ENCODE measurements around the gene DGCR8. TPM values are rescaled to one million over a fixed set of nuclear protein-coding genes. Genes with fewer than 3 reads are reported as not detected.

DGCR8 gene
- total RNA-seq, 1 experiment from 2014 or later = 87.2 TPM

- DNase-seq (ENCODE audit: low spot score) = no peak
These were observed 9.4 kb downstream of the DGCR8 start for GRCh38 chr22:20089226-20089976.

DNA sequence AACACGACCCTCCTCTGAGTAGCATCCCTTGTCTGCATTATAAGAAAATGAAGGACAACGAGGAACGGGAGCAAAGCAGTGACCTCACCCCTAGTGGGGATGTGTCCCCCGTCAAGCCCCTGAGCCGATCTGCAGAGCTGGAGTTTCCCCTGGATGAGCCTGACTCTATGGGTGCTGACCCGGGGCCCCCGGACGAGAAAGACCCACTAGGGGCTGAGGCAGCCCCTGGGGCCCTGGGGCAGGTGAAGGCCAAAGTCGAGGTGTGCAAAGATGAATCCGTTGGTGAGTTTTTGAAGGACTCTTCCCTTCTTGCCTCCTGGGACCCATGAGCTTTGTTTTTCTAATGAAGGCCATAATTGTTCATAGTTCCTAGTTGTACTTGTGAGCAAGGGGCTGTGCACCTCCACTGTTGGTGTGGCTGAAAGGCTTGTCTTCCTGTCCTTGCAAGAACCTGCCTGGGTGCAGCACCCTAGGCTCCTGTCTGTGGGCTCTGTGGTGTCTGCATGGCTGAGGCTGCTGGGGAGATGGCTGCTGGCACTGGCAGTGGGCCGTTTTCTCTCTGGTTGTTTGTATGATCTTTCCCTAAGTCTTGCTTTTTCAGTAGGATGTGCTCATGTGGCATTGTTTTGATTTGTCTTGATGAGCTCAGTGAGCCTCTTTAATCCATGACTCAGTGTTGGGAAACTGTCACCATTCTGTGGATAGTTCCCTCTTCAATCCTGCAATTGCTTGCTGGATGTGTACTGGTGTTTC, 10.1 kb downstream of the DGCR8 start:
- DNase-seq (ENCODE audit: low spot score) = no peak

GRCh38 chr22:20090730-20091240, 10.7 kb downstream of the DGCR8 start:
- no peak for DNase-seq (ENCODE audit: low spot score)

GRCh38 chr22:20091690-20092476, 11.8 kb downstream of the DGCR8 start:
- no peak for DNase-seq (ENCODE audit: low spot score)

GRCh38 chr22:20092477-20092854, 12.4 kb downstream of the DGCR8 start:
- no peak for DNase-seq (ENCODE audit: low spot score)

DNA sequence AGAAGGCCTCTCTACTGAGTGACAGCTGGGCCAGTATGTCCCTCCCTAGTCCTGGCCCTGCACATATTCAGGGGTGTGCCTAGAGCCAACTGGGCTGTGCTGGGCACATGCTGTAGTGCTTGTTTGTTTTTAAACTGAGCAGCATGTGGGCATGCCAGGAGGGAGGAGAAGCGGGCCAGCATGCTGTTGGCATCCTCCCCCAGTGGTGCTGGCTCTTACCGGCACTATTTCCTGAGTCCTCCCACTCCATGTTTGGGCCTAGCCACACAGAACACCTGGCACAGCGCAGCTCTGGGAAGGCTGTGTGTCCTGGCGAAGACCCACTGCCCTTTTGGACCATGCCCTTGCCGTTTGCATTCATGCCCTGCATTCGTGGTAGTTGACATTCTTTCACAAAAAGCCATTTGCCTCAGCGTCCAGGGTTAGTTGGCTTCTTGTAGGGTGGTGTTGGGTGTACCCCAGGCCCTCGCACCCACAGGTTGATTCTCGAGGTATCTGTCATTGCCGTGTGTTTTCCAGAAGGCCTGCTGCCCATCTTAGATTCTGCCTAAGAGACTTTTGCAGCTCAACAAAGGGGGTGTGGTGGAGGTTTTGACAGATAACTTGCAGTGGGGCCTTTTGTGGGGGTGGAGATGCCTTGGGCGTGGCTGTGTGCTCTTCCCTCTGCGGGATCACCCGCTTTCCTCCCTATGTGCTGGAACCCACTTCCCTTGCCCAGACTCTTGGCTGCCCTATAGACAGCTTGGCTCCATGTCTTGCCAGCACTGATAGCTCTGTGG, 13.6 kb downstream of the DGCR8 start:
- no peak for DNase-seq (ENCODE audit: low spot score)

- no peak for DNase-seq (ENCODE audit: low spot score)
These were observed 14.3 kb downstream of the DGCR8 start for GRCh38 chr22:20094197-20094807.

GRCh38 chr22:20095521-20095920, 15.5 kb downstream of the DGCR8 start:
- no peak for DNase-seq (ENCODE audit: low spot score)

DNA sequence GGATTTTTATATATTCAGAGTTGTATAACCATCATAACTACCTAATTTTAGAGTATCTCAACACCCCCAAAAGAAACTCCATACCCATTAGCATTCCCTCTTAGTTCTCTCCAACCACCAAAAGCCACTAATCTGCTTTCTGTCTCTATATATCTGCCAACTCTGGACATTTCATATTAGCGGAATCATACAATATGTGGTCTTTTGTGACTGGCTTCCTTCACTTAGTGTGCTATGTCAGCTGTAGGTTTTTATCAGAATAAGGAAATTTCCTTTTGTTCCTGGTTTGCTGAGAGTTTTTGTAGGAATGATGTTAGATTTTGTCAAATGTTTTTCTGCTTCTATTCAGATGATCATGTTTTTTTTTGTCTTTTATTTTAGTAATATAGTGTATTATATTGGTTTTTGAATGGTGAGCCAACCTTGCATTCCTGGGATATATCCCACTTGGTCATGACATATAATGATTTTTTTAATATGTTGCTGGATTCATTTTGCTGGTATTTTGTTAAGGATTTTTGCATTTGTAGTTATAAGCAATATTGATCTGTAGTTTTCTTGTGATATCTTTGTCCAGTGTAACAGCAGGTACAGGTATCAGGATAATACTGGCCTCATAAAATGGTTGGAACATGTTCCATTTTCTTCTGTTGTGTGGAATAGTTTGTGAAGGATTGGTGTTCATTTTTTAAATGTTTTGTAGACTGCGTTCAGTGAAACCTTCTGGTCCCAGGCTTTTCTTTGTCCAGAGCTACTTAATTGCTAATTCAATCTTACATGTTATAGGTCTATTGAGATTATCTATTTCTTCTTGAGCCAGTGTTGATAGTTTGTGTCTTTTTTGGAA, 16.8 kb downstream of the DGCR8 start:
- DNase-seq (ENCODE audit: low spot score) = no peak

- no peak for DNase-seq (ENCODE audit: low spot score)
These were observed 19.2 kb downstream of the DGCR8 start for GRCh38 chr22:20099099-20099711.

- DNase-seq (ENCODE audit: low spot score) = no peak
These were observed 21.6 kb downstream of the DGCR8 start for GRCh38 chr22:20101638-20102037.

DNA sequence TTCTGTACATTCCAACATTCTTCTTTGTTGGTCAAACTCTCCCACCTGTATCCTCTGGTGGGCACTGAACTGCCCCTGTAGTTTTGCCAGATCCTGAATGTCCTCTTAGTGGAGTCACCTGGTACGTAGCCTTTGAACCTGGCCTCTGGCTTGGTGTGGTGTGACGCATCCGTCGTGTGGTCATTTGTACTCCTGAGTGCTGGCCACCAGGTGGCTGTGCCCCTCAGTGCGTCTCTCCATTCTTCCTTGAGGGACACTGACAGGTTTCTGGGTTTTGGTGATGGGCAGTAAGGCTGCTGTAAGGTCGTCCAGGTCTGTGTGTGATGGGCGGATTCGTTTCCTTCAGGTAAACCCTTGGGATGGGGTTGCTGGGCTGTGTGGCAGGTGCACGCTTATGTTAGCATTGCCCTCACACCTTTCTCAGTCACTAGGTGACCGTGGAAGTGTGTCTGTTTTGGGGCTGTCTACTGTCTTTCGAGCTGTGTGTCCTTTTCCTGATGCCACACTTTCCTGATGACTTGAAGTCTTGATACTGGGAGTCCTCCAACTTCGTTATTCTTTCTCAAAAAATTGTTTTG, 22.3 kb downstream of the DGCR8 start:
- DNase-seq (ENCODE audit: low spot score) = no peak

GRCh38 chr22:20105456-20106204, 25.6 kb downstream of the DGCR8 start:
- DNase-seq (ENCODE audit: low spot score) = no peak

GRCh38 chr22:20106205-20106848, 26.3 kb downstream of the DGCR8 start:
- DNase-seq (ENCODE audit: low spot score) = no peak

DNA sequence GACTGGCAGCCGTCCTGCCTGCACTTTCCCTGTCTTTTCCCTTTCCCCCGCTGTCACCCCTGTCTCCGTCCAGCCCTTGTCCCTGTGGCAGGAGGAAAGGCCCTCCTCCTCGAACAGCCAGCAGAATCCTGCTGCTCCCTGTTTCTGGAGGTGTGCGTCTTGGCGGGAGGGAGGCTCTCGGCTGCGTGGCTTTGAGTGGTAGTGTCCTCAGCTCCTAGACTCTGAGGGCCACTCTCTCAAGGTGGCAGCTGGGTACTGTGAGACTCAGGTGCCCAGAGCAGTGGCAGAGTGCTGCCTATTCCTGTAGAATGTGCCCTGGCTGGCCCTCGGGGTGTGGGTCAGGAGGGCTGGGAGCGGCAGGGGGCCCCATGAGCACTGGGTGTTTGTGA, 26.8 kb downstream of the DGCR8 start:
- no peak for DNase-seq (ENCODE audit: low spot score)

DNA sequence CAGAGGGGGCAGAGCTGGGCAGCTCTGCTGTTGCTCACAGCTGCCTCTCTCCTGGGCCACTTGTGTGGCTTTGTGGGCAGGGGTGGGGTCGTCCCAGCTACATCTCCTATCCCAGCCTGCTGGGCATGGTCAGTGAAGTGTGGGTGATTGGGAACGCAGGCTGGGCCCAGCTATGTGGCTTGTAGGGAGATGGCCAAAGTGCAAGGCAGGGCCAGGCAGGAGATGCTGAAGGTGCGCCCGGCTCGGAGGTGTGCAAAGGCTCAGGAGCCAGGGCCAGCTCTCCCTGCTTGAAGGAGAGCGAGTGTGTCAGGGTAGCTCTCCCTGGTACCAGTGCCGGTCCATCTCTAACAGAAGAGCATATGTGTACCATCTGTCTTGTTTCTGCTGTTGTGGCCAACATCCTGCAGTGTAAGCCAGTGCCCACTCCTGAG, 27.4 kb downstream of the DGCR8 start:
- no peak for DNase-seq (ENCODE audit: low spot score)

DNA sequence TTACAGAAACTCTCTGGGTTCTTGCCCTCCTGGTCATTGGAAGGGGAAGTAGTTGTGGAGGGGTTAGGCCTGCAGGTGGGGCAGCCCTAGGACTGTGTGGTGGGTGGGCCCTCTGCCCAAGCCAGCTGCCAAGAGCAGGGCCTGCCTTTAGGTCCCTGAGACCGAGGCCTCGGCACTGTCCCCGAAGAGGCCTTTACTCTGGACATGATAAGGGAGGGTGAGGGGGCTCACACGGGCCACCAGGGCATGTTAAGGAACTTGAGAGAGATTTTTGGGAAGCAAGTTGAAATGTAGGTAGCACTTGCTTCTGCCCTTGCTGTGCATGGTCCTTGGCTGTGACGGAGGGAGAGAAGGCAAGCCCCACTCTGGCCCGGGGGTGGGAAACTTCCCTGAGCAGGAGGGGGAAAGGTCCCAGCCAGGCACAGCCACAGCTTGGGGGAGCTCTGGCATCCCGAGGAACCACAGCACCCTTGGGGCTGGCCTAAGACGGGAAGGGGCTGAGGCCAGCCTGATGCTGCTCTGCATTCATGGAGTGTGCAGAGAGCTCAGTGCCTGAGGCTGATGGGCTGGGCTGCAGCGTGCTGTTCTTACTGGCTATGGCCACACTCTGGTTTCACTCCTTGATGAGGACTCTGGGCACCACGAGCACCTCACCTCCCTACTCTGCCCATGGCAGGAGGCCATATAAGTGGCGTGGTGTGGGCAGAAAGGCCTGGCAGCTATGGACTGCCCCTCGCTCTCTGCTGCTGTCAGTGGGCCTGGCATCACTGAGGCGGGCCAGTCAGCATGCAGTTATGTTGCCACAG, 28.1 kb downstream of the DGCR8 start:
- no peak for DNase-seq (ENCODE audit: low spot score)
